ENCODE results near the gene CORO7. TPM values are rescaled to one million over a fixed set of nuclear protein-coding genes. Genes with fewer than 3 reads are reported as not detected.

The CORO7 gene
- total and polyA plus RNA-seq, 9 of the 15 experiments (the other 6 are each of a cell fraction or from before 2014, with no cell fraction given), result 0.45 to 77.2 (median 18.7) TPM

GRCh38 chr16:4461250-4462085, 45.1 kb upstream of the CORO7 start (continued):
- TF ChIP-seq NR0B1 (IDR thresholded peaks at IDR 0.05; ENCODE audit: partially characterized antibody) (no peak), GTF2A2 (tag; IDR thresholded peaks at IDR 0.05) (no peak), SNRNP70 (optimal IDR thresholded peaks at IDR 0.05; ENCODE audit: low read depth, low read length) (no peak), EZH2 (IDR thresholded peaks at IDR 0.05; ENCODE audit: borderline replicate concordance, low read depth, low read length) (no peak), OTX1 (CRISPR knock-in tag; IDR thresholded peaks at IDR 0.05) (no peak), MLLT1 (IDR thresholded peaks at IDR 0.05) (no peak), NFRKB (IDR thresholded peaks at IDR 0.05; ENCODE audit: low read depth) (no peak), MLX (CRISPR knock-in tag; conservative IDR thresholded peaks at IDR 0.05) (no peak), ZNF316 (IDR thresholded peaks at IDR 0.05) (no peak), NUFIP1 (IDR thresholded peaks at IDR 0.05; ENCODE audit: partially characterized antibody) (no peak), ZBED1 (IDR thresholded peaks at IDR 0.05) (no peak), ATF1 (CRISPR knock-in tag; IDR thresholded peaks at IDR 0.05) (no peak), ATF1 (tag; IDR thresholded peaks at IDR 0.05) (no peak), HCFC1 (IDR thresholded peaks at IDR 0.05; ENCODE audit: low read depth, low read length) (no peak), ARID3B (CRISPR knock-in tag; IDR thresholded peaks at IDR 0.05; ENCODE audit: borderline replicate concordance) (no peak), ZBTB34 (CRISPR knock-in tag; IDR thresholded peaks at IDR 0.05) (no peak), PURB (CRISPR knock-in tag; IDR thresholded peaks at IDR 0.05; ENCODE audit: low read depth) (no peak), NONO (IDR thresholded peaks at IDR 0.05; ENCODE audit: low read depth in 2 of 2, low read length in 1 of 2) (peak in 1 of 2 experiments; percentile 93; a peak in 2 of 4 replicates), PYGO2 (tag; IDR thresholded peaks at IDR 0.05) (no peak), RAD21 (CRISPR knock-in tag; conservative IDR thresholded peaks at IDR 0.05 in 1 of 2, IDR thresholded peaks at IDR 0.05 in 1 of 2) (no peak), HMG20A (CRISPR knock-in tag; conservative IDR thresholded peaks at IDR 0.05) (no peak), KDM1A (IDR thresholded peaks at IDR 0.05) (no peak)

All from K562 (cell line).